GM21381 (cell line): ENCODE results near the gene SLC35E3.
"Not testable (repeated sequence)": the region's sequence is repeated elsewhere in the genome, so short reads cannot be mapped to it uniquely, and the experiment has no call there.

Experiments
- ATAC-seq: cut with Tn5 transposase; IDR thresholded peaks from one replicate; pipeline ENCODE4 v1.9.1; 2021; ENCODE audit warnings: mild to moderate bottlenecking, moderate library complexity; ENCODE audit not compliant: unreplicated experiment

SLC35E3 gene

GRCh38 chr12:68811573-68811972 is 65.6 kb downstream of the SLC35E3 start:
- not testable (repeated sequence) for ATAC-seq

GRCh38 chr12:68812553-68813241 is 66.7 kb downstream of the SLC35E3 start:
- no peak for ATAC-seq

- ATAC-seq = no peak
Observed at GRCh38 chr12:68813242-68813593, 67.2 kb downstream of the SLC35E3 start.

- no peak for ATAC-seq
Observed at GRCh38 chr12:68814490-68815231, 68.7 kb downstream of the SLC35E3 start.

- ATAC-seq = no peak
Observed at GRCh38 chr12:68815232-68815927, 69.4 kb downstream of the SLC35E3 start.

GRCh38 chr12:68815928-68816800 is 70.2 kb downstream of the SLC35E3 start:
- no peak for ATAC-seq

- not testable (repeated sequence) for ATAC-seq
Observed at GRCh38 chr12:68819481-68819880, 73.5 kb downstream of the SLC35E3 start.

- ATAC-seq = no peak
Observed at GRCh38 chr12:68821357-68822188, 75.6 kb downstream of the SLC35E3 start.

- no peak for ATAC-seq
Observed at GRCh38 chr12:68823696-68824095, 77.7 kb downstream of the SLC35E3 start.

GRCh38 chr12:68824131-68824530 is 78.2 kb downstream of the SLC35E3 start:
- ATAC-seq = no peak

- no peak for ATAC-seq
Observed at GRCh38 chr12:68824597-68825250, 78.7 kb downstream of the SLC35E3 start.

- no peak for ATAC-seq
Observed at GRCh38 chr12:68825569-68826217, 79.7 kb downstream of the SLC35E3 start.

- ATAC-seq = no peak
Observed at GRCh38 chr12:68827895-68828671, 82.1 kb downstream of the SLC35E3 start.

GRCh38 chr12:68828672-68829068 is 82.7 kb downstream of the SLC35E3 start:
- ATAC-seq = no peak
